Panc1 (cell line): Measurements from ENCODE around the gene TFCP2L1. TPM values are rescaled to one million over a fixed set of nuclear protein-coding genes. Genes with fewer than 3 reads are reported as not detected.
"Not testable (repeated sequence)": the region's sequence is repeated elsewhere in the genome, so short reads cannot be mapped to it uniquely, and the experiment has no call there.

ENCODE experiments used
- ATAC-seq: fragments of 200-7000 bp; cut with Tn5 transposase; 2 replicates; pipeline ENCODE4 v1.9.1; 2020; ENCODE audit warnings: mild to moderate bottlenecking, moderate library complexity
- BruUV-seq: library from RNA; stranded (reverse); fragments of 400-500 nt; replicated peaks from 2 replicates; lab custom pipeline; 2021; lab: Mats Ljungman, UMichigan
- CTCF ChIA-PET: fragments of 300-600 bp; sonication (Branson Sonifier 250); formaldehyde crosslinking; loops from one replicate; lab custom pipeline; 2022; ENCODE audit warnings: antibody characterized with exemption; lab: Charles Lee
- POLR2A ChIA-PET: fragments of 300-600 bp; sonication (Branson Sonifier 250); formaldehyde crosslinking; loops from one replicate; lab custom pipeline; 2022; ENCODE audit warnings: antibody characterized with exemption; lab: Charles Lee
- DNase-seq: peaks from one replicate; pipeline ENCODE4 v3.0.0-alpha.2; 2010; ENCODE audit warnings: low read depth, low spot score
- H3K27ac ChIP-seq: 2 replicates; pipeline ENCODE4 v1.5.1; 2011; ENCODE audit warnings: mild to moderate bottlenecking, low read length, inconsistent platforms
- H3K27me3 ChIP-seq: fragments of 200-500 bp; sonication (Bioruptor generic); 2 replicates; pipeline ENCODE4 v1.6.0; 2014; ENCODE audit warnings: low read length, inconsistent platforms; ENCODE audit not compliant: control insufficient read depth, insufficient read depth
- H3K36me3 ChIP-seq: fragments of 200-500 bp; sonication (Bioruptor generic); 2 replicates; pipeline ENCODE4 v1.5.1; 2014; ENCODE audit warnings: inconsistent platforms, mild to moderate bottlenecking, low read length, moderate library complexity; ENCODE audit not compliant: control insufficient read depth, insufficient read depth
- H3K4me1 ChIP-seq: 2 replicates; pipeline ENCODE4 v1.5.1; 2011; ENCODE audit warnings: inconsistent platforms, mild to moderate bottlenecking, low read length, moderate library complexity; ENCODE audit not compliant: control insufficient read depth, insufficient read depth
- H3K4me3 ChIP-seq, 2 experiments: 2 replicates each; pipeline ENCODE4 v1.5.1; 2011 to 2012; ENCODE audit warnings: low read depth in 2 of 2, low read length in 2 of 2, mild to moderate bottlenecking in 2 of 2, inconsistent platforms in 1 of 2, moderate library complexity in 1 of 2
- H3K9me3 ChIP-seq: fragments of 200-500 bp; sonication (Bioruptor generic); 2 replicates; pipeline ENCODE4 v1.5.1; 2014; ENCODE audit warnings: low read depth, mild to moderate bottlenecking, inconsistent platforms, low read length, moderate library complexity; ENCODE audit not compliant: control insufficient read depth, insufficient read depth
- POLR2AphosphoS5 ChIP-seq: IDR thresholded peaks from 2 replicates; pipeline ENCODE4 v1.6.1; 2012; ENCODE audit warnings: mild to moderate bottlenecking, low read depth, low read length, moderate library complexity
- REST ChIP-seq, 2 experiments: IDR thresholded peaks; 2 replicates each; pipeline ENCODE4 v1.6.1; 2011 to 2012; ENCODE audit warnings: low read depth in 2 of 2, control low read depth in 1 of 2, low read length in 1 of 2, mild to moderate bottlenecking in 1 of 2, moderate library complexity in 1 of 2; ENCODE audit not compliant: insufficient read depth in 1 of 2
- SIN3A ChIP-seq: IDR thresholded peaks from 2 replicates; pipeline ENCODE4 v1.6.1; 2012; ENCODE audit warnings: low read depth, mild to moderate bottlenecking, low read length, moderate library complexity, borderline replicate concordance; ENCODE audit not compliant: insufficient read depth
- TCF7L2 ChIP-seq: IDR thresholded peaks from 2 replicates; pipeline ENCODE4 v1.6.1; 2011; ENCODE audit warnings: mild to moderate bottlenecking, low read depth, low read length, inconsistent platforms
- in situ Hi-C: cut with HindIII; loops from 2 replicates; pipeline ENCODE4 v1.10.0; 2016; ENCODE audit warnings: low sequenced_read_pairs, low pct_unique_long_range_greater_than_20kb
- intact Hi-C: fragments of 100-400 bp; cut with micrococcal nuclease; formaldehyde crosslinking; loops from one replicate; pipeline ENCODE4 v1.10.0; 2022; ENCODE audit not compliant: unreplicated experiment
- total RNA-seq: library from RNA; stranded (reverse); gene quantifications from one replicate; pipeline ENCODE4 v1.2.1, GENCODE V29; 2021; ENCODE audit not compliant: unreplicated experiment
- TF ChIP-seq, protein P1 (sequence below): fragments of 450-650 bp; IDR thresholded peaks from 2 replicates; pipeline ENCODE4 v1.5.1; 2017; ENCODE audit warnings: mild to moderate bottlenecking

Gene TFCP2L1
- total RNA-seq, 1 experiment from 2014 or later: 4.9 TPM

- in situ Hi-C loops (no loop called here), intact Hi-C loops (no loop called here)
- Histone ChIP-seq H3K36me3 (no peaks in the 10 kb centered on the region), H3K27me3 (no peaks in the 10 kb centered on the region), H3K9me3 (no peaks in the 10 kb centered on the region), H3K4me3 (no peak overlapping the region), H3K27ac (no peak overlapping the region), H3K4me1 (no peaks in the 10 kb centered on the region)
- no peak for DNase-seq
- ChIA-PET POLR2A (no interaction called here), CTCF (no interaction called here)
- no TSS peak for BruUV-seq
- no peak for TF ChIP-seq REST (IDR thresholded peaks at IDR 0.05; ENCODE audit: insufficient read depth in 1 of 2, low read depth in 2 of 2, low read length in 1 of 2)
- TF ChIP-seq POLR2AphosphoS5: no peak
- TF ChIP-seq TCF7L2: no peak
- TF ChIP-seq SIN3A: no peak
- TF ChIP-seq, protein P1, sequence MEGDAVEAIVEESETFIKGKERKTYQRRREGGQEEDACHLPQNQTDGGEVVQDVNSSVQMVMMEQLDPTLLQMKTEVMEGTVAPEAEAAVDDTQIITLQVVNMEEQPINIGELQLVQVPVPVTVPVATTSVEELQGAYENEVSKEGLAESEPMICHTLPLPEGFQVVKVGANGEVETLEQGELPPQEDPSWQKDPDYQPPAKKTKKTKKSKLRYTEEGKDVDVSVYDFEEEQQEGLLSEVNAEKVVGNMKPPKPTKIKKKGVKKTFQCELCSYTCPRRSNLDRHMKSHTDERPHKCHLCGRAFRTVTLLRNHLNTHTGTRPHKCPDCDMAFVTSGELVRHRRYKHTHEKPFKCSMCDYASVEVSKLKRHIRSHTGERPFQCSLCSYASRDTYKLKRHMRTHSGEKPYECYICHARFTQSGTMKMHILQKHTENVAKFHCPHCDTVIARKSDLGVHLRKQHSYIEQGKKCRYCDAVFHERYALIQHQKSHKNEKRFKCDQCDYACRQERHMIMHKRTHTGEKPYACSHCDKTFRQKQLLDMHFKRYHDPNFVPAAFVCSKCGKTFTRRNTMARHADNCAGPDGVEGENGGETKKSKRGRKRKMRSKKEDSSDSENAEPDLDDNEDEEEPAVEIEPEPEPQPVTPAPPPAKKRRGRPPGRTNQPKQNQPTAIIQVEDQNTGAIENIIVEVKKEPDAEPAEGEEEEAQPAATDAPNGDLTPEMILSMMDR: no peak
- ATAC-seq: no peak
Measured at GRCh38 chr2:121231385-121232000, 53.5 kb downstream of the TFCP2L1 start.

DNA sequence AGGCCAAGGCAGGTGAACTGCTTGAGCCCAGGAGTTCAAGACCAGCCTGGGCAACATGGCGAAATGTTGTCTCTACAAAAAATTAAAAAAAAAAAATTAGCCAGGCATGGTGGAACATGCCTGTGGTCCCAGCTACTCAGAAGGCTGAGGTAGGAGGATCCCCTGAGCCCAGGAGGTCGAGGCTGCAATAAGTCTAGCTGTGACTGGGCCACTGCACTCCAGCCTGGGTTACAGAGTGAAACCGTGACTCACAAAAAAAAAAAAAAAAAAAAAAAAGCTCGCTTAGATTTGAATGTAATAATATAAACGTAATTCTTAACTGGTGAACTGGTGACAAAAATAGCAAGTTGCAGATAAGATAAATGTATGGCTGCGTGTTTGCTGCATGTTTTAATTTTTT, 56.5 kb downstream of the TFCP2L1 start:
- ATAC-seq (no peak), DNase-seq (no peak)
- Histone ChIP-seq H3K36me3 (no peaks in the 10 kb centered on the region), H3K9me3 (no peaks in the 10 kb centered on the region), H3K27ac (no peak overlapping the region), H3K4me3 (no peak overlapping the region), H3K27me3 (no peaks in the 10 kb centered on the region), H3K4me1 (no peaks in the 10 kb centered on the region)
- CTCF ChIA-PET: interaction anchor here (0.7 kb wide), 1 partner anchor 490 kb away, joined by 5 read pairs; no protein-coding TSS in a partner anchor
- in situ Hi-C loops: no loop called here
- intact Hi-C loops: no loop called here
- TF ChIP-seq, protein P1: no peak
- TF ChIP-seq TCF7L2 (no peak), SIN3A (no peak), POLR2AphosphoS5 (no peak), REST (IDR thresholded peaks at IDR 0.05; ENCODE audit: insufficient read depth in 1 of 2, low read depth in 2 of 2, low read length in 1 of 2) (no peak)
- POLR2A ChIA-PET: interaction anchor here (0.6 kb wide), 1 partner anchor 100 kb away, joined by 8 read pairs; no protein-coding TSS in a partner anchor
- no TSS peak for BruUV-seq

DNA sequence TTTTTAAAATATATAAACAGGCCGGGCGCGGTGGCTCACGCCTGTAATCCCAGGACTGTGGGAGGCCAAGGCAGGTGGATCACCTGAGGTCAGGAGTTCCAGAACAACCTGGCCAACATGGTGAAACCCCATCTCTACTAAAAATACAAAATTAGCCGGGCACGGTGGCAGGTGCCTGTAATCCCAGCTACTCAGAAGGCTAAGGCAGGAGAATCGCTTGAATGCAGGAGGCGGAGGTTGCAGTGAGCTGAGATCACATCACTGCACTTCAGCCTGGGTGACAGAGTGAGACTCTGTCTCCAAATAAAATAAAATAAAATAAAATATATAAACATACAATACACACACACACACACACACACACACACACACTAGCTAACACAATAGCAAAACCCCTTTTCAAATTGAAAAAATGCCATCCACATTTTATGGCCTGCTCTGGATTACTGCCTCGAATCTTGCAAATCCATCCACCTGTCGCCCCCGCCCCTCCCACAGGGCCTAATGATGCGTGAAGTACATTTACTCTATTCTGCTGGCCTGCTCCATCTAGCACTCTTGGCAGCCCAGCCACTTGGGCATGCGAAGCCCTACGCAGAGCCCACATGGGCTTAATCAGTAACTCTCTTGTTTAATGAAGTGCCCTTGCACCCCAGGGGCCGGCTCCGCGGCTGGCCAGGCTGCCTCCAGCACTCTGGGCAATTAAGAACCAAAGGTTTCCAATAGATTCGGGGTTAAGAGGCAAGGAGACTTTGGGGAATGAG, 57.4 kb downstream of the TFCP2L1 start:
- DNase-seq, POLR2A ChIA-PET, CTCF ChIA-PET, H3K36me3 ChIP-seq, intact Hi-C loops, H3K27me3 ChIP-seq, H3K27ac ChIP-seq, in situ Hi-C loops, H3K4me1 ChIP-seq, H3K9me3 ChIP-seq, BruUV-seq, H3K4me3 ChIP-seq, ATAC-seq: not testable (repeated sequence)
